Mesenteric fat pad (tissue), 1 donor: ENCODE data around the gene FOXP2. TPM values are rescaled to one million over a fixed set of nuclear protein-coding genes. Genes with fewer than 3 reads are reported as not detected.

Experiments
- DNase-seq: peaks from one replicate; pipeline ENCODE4 v3.0.0-alpha.2; 2020; ENCODE audit warnings: low spot score
- microRNA-seq: library from miRNA; unstranded; fragments of <30 nt; microRNA quantifications from one replicate; pipeline ENCODE4 v1.2.0, GENCODE V29; 2020; ENCODE audit warnings: borderline number of aligned reads
- total RNA-seq: library from RNA; stranded (reverse); fragmentation: NEBNext Ultra II Directional; extraction: Animal tissue kit (Norgen Biotek cat#: 25700); gene quantifications from one replicate; pipeline ENCODE4 v1.2.1, GENCODE V29; 2021
- donor health status: DM: yes; HTN: yes; CAD: no.

FOXP2 gene
- total RNA-seq, 1 donor from 2014 or later, result 7.9 TPM

- DNase-seq, result no peak
Measured at GRCh38 chr7:114710499-114710898, 295.9 kb downstream of the FOXP2 start.

GRCh38 chr7:114711241-114711640, 296.6 kb downstream of the FOXP2 start:
- DNase-seq, result no peak

DNA sequence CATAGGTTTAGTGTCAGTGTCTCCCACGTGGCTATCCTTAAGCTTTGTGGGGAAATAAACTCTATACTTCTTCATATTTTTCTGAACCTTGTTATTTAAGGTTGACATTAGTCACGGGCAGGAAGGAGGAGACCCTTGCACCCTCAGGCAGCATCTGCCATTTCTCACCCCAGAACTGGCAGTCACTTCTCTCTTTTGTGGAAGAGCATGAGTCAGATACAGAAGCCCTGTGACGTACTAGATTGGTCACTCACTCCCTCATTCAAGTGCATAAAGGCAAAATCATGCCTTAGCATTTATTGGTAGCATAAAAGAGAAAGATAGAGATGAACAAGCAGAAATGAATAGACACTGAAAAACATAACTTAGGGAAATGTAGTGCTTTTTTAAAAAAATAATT, 301.3 kb downstream of the FOXP2 start:
- DNase-seq, result no peak

DNA sequence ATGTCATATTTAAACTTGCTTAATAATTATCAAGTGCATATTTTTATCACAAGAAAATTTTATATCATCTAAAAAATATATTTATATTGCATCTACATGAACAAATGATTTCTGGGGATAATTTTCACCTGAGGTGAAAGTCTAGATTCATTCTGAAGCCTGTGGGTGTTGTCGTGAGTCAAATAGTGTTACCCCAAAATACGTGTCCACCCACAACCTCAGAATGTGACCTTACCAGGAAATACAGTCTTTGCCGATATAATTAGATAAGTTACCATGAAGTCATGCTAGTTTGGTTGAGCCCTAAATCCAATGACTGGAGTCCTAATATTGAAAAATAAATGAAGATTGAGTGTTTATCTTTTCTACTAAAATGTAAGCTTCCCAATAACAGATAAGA, 304.2 kb downstream of the FOXP2 start:
- no peak for DNase-seq

DNA sequence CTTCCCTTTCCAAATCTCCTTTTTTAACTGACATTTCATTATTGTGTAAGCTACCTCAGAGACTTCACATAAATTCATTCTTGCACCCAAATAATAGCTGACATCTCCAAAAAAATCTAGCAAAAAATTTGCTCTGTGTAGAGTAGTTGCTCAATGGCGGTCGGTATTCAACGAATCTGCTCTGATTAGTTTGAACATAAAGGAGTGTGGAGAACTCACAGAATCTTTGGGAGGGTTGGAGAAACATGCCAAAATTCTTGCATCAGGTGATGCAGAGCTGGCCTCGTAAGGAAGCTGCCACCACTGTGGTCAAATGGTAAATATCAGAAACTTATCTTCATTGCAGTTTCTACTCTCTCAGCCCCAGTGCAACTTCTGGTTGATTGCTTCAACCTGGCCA, 306.1 kb downstream of the FOXP2 start:
- no peak for DNase-seq

DNA sequence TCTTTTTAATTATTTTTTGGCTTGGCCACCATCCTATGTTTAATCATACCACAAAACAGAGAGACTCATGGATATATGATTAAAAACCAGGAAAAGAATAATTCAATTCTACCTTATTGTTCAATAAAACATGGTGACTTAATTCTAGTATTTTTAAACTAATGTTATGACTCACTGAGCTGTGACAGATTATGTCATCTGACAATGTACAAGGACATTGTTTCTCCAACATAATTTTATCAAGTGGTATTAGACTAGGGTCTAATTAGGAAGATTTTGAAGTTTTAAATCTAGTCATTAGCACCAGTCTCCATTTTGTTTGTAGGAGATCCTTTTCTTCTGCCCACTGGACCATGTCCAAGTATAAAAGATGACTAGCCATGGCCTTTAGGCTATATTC, 307.9 kb downstream of the FOXP2 start:
- no peak for DNase-seq

- no peak for DNase-seq
Measured at GRCh38 chr7:114723308-114723707, 308.7 kb downstream of the FOXP2 start.

DNA sequence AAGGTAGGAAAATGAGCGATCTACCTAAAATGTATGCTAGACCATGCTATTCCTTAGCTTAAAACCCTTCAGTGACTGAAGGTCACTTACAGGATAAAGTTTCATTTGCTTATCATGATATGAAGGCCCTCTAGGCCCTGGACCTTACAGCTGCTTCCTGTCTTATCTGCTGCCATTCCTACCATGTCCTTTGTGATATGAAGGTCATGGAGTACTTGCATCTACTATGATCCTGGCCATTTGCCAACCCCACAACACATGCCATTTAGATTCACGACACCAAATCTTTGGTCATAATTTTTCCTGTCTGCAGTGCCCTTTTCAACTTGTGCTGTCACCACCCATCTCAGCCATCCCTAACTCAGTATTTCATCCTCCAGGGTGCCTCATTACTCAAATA, 325.5 kb downstream of the FOXP2 start:
- no peak for DNase-seq

- DNase-seq, result no peak
Measured at GRCh38 chr7:114740941-114741340, 326.3 kb downstream of the FOXP2 start.

- no peak for DNase-seq
Measured at GRCh38 chr7:114741911-114742310, 327.3 kb downstream of the FOXP2 start.

Small RNAs within 50 kb of the gene (microRNA-seq; reads per million reads assigned to microRNA genes)
- not detected for gene MIR3666
